NCI-H2171 (cell line): ENCODE measurements around the gene GPC1.

Experiments used
- DNase-seq: peaks from one replicate; lab custom pipeline; 2025; lab: John Stamatoyannopoulos, UW

Gene GPC1

GRCh38 chr2:240500561-240501423 is 65.3 kb downstream of the GPC1 start:
- DNase-seq, result no peak

DNA sequence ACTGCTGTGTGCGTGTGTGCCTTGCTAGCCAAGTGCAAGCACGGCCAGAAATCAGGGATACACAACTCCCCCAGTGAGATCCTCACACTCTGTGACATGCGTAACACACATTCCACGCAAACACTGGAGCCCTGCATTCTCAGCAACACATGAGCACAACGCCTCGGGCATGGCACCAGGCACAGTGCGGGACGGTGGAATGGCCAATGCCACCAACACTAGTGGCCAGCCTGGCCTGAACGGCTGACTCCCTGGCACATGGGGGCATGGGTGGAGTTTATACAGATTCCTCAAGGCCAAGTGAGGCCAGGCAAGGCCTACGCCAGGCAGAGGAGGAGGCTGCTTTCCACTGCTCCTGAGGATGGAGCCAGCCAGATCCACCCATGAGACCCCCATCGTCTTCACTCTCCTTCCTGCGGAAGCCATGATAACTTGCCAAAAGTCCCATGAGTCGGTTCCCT is 66.1 kb downstream of the GPC1 start:
- no peak for DNase-seq

- DNase-seq, result no peak
These were observed 66.6 kb downstream of the GPC1 start for GRCh38 chr2:240502059-240502429.

- no peak for DNase-seq
These were observed 67.1 kb downstream of the GPC1 start for GRCh38 chr2:240502430-240503121.

DNA sequence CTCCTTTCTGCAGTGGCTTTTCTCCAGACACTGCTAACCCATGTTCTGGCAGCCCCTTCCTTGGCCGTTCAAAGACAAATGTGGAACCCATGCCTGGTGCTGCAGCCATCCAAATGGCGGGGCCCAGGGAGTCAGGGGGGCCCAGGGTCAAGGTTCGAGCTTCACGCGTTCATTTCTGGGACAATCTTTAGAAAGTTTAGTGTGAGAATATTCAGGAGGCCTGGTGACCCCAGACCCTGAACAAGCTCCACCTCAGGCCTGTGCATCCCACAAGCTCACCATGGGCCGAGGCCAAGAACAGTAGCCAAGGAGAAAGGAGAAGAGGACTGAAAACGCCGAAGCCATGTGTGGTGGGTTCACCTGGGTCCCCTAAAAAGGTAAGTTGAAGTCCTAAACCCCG is 67.9 kb downstream of the GPC1 start:
- DNase-seq, result no peak

DNA sequence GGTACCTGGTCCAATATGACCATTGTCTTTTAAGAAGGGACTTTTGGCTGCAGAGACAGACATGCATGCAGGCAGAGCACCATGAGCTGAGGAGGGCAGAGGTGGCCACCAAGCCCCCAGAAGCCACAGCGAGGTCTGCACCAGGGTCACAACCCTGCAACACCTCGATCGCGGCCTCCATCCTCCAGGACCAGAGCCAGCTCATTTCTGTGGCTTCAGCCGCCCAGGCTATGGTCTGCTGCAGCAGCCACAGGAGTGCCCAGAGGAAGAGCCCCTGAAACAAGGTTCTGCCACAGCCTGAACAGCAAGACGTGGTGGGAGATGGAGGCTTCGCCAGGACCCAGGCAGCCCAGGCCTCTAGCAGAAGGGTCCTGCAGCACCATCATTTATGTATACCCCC is 68.4 kb downstream of the GPC1 start:
- DNase-seq, result no peak

GRCh38 chr2:240505910-240506309 is 70.4 kb downstream of the GPC1 start:
- DNase-seq, result no peak

GRCh38 chr2:240506406-240507059 is 71.1 kb downstream of the GPC1 start:
- DNase-seq, result no peak

GRCh38 chr2:240507060-240507777 is 71.8 kb downstream of the GPC1 start:
- no peak for DNase-seq

- no peak for DNase-seq
These were observed 72.4 kb downstream of the GPC1 start for GRCh38 chr2:240507778-240508251.

DNA sequence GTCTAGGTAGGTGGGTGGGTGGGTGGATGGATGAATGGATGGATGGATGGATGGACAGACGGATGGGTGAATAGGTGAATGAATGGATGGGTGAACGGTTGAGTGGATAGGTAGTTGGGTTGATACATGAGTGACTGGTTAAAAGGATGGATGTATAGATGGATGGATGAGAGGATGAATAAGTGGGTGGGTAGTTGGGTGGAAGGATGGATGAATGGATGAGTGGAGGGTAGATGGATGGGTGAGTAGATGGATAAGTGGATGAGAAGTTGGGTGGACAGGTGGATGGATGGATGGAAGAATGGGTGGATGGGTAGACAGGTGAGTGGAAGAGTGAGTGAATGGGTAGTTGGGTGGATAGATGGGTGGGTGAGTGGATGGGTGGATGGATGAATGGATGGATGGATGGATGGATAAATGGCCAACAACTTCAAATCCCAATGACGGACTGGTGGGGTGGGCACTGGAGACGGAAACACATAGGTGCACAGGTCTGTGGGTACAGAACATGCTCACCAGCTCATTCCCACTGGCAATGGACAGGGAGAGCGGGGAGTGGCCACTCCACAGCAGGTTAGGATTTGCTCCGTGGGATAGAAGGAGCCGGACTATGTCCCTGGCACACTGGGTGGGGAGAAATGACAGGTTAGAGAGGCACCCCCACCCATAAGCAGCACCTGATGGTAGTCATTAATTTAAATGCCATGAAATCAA is 73.5 kb downstream of the GPC1 start:
- DNase-seq, result no peak

DNA sequence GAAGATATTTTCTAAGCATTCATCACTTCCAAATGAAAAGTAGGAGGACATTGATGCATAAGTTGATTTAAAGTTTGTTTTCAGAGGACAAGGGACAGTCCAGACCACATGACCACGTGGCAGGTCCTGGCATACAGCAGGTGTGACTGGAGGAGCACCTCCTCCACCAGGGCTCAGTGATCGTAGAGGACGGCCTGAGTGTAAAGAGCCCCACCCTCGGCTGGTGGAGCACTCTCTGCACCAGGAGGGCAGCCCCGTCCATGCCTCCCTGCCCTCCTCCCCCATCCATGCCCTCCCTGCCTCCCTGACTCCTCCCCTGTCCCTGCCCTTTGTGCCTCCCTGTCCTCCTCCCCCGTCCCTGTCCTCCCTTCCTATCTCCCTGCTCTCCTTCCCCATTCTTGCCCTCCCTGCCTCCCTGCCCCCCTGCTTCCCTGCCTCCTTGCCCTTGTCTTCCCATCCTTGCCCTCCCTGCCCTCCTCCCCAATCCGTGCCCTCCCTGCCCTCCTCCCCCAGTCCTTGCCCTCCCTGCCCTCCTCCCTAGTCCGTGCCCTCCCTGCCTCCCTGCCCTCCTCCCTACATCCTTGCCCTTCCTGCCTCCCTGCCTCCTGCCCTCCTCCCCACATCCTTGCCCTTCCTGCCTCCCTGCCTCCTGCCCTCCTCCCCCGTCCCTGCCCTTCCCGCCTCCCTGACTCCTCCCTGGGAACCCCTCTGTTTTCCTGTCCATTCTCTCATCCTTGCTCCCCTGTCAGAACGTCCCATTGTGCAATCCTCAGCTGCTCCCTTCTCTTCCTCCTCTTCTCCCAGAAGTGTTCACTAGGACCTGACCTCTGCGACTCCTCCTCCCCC is 74.4 kb downstream of the GPC1 start:
- no peak for DNase-seq

DNA sequence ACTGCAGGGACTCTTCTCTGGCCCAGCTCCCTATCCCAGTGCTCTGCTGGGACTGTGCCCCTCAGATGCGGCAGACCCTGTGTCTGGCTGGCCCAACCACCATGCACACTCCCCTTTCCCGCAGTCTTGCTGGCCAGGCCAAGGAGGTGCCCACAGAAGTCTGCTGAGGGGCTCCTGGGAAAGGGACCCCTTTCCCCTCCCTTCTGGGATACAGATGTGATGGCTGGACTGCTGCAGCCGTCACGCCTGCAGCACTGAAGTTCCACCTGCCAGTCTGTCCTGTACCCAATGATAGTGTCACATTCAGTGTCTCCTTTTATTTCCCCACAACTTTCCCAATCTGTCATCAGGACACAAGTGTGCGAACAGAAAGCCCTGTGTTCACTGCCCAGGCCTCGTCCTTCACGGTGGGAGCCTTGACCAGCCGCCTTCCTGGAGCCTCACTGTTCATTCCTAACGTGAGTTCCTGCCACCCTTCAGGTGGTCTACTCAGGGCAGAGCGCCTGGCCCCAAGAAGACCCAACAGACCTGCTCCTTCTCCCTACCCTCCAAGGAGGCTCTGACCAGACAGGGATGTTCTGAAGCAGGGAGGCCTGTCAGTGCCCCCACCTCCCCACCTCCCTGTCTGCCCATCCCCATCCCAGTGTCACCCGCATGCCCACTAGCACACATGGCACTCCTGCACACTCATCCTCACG is 75.2 kb downstream of the GPC1 start:
- DNase-seq, result no peak

DNA sequence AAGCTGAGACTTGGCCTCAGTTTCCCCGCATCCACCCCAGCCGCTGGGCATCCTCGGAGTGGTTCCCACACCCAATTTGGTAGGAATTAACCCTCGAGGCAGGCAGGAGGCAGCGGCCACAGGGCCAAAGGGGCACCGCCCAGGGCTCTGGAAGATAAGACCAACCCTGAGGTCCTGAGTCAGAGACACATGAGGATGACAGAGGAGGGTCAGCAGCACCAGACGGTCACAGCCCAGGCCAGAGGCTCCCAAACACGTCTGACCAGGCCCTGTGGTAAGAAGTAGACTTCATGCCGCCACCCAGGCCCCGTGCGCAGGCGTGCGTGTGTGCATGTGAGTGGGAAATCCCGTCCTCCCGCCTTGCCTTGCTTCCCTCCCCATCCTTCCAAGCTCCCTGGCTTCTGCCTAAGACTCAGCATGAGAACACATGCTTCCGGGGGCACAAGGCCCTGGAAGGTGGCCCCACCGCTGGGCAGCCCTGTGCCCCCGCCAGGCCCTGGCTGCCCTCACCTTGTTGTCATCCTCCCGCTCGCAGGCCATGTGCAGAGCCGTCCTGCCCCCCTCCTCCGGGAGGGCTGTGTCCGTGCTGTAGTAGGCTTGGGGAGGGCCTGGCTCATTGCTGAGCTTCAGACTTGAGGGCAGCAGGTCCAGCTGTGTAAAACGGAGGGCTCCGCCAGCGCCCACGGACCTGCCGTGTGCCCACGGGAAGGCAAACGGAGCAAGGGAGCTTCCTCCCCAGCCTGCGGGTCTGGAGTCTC is 76.1 kb downstream of the GPC1 start:
- DNase-seq, result no peak

- DNase-seq, result no peak
These were observed 76.6 kb downstream of the GPC1 start for GRCh38 chr2:240512109-240512485.

DNA sequence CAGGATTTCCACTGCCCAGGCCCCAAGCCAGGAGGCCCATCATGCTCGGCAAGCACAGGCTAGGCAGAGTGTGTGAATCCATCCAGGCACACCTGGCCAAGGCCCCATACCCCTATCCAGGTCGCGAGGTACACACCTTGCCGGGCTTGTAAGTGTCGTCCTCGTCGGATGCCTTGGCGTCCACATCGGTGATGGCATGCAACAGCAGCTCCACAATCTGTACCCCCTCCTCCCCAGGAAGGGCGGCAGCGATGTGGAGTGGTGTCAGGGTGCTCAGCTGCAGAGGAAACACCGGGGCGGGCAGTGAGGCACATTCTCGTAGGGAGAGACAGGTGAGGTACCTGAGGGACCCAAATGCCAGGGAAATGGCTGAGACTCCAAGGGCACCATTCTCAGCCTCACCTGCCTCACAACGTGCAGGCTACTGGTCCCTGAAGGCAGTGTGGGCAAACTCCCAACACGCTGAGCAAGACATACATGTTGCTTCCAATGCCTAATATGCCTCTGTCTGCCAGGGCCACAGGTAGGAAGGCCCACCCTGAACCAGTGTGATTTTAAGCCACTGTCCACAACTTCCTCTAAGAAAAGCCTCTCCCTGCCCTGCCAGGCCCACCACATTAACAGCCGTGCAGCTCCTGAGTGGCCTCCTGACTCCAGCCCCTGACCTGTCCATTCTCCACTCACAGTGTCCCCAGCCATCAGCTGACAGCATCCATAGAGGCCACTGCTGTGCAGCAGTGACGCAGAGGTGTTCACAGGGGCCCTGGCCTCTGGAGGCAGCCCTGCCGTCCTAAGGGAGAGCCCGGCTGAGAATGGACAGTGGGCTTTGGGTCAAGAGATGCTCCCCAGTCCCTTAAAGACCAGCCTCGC is 77.4 kb downstream of the GPC1 start:
- no peak for DNase-seq

- no peak for DNase-seq
These were observed 78.3 kb downstream of the GPC1 start for GRCh38 chr2:240513549-240514287.
